ENCODE data around the gene CNTNAP2. TPM values are rescaled to one million over a fixed set of nuclear protein-coding genes. Genes with fewer than 3 reads are reported as not detected.

Gene CNTNAP2
- total RNA-seq, 4 donors from 2014 or later, result not detected

DNA sequence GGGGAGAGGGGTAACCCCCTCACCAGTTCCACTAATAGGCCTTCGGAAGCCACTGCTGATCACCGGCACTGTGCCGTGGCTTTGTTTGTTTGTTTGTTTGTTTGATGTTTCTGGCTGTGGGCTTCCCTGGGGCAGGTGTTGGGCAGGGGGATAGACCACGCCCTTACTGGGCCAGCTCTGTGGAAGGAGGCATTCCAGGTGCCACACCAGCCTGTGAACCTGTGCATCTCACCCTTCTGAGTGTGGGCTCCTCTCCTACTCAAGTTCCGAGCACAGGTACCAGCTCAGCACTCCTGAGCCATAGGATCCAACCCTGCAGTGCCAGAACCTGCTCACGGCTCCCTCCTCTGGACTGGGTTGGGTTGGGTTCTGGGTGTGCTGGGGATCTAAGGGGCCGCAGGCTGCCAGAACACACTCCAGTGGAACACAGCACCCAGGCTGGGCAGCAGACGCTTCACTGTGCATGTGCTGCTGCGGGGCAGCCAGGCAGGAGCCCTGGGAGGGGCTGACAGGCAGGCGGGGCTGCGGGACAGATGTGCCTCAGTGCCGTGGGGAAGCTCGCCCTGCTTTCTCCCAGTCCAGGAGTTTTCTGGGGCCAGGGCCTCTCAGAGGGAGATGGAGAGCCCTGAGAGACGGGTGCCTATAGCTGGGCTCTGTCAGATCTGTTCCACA lies 1053.9 kb downstream of the CNTNAP2 start:
- in situ Hi-C loops (cut with MboI; ENCODE audit: low sequenced_read_pairs in 4 of 4) (no loop called here), intact Hi-C loops (cut with DNase I; ENCODE audit: low total_unique reads) (no loop called here)
- no peak for TF ChIP-seq POLR2A (IDR thresholded peaks at IDR 0.05)
- TF ChIP-seq, protein P1, sequence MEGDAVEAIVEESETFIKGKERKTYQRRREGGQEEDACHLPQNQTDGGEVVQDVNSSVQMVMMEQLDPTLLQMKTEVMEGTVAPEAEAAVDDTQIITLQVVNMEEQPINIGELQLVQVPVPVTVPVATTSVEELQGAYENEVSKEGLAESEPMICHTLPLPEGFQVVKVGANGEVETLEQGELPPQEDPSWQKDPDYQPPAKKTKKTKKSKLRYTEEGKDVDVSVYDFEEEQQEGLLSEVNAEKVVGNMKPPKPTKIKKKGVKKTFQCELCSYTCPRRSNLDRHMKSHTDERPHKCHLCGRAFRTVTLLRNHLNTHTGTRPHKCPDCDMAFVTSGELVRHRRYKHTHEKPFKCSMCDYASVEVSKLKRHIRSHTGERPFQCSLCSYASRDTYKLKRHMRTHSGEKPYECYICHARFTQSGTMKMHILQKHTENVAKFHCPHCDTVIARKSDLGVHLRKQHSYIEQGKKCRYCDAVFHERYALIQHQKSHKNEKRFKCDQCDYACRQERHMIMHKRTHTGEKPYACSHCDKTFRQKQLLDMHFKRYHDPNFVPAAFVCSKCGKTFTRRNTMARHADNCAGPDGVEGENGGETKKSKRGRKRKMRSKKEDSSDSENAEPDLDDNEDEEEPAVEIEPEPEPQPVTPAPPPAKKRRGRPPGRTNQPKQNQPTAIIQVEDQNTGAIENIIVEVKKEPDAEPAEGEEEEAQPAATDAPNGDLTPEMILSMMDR (IDR thresholded peaks at IDR 0.05 in 4 of 5, conservative IDR thresholded peaks at IDR 0.05 in 1 of 5), result no peak
- H3K27ac ChIP-seq, result no peak overlapping the region
- no peaks in the 10 kb centered on the region for H3K4me1 ChIP-seq
- no peaks in the 10 kb centered on the region for H3K36me3 ChIP-seq
- DNase-seq (no peak), ATAC-seq (no peak)
- no peaks in the 10 kb centered on the region for H3K9me3 ChIP-seq
- H3K4me3 ChIP-seq, result no peak overlapping the region
- no peaks in the 10 kb centered on the region for H3K27me3 ChIP-seq

DNA sequence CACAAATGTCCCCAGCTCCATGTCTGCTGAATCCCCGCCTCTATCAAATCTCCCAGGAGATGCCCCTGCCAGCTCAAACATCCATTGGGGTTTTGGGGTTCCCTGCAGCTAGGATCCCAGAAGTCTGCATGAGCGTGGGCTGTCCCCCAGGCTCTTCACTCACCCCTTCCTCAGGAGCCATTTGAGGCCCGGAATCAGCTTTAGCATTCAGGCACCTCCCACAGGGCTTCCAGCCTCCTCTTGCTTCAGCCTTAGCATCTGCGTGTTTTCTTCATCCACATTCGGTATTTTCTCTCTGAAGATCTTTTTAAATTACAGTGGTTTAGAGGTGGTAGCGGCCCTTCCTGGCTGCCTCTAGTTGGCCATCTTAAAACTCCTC lies 1054.4 kb downstream of the CNTNAP2 start:
- no peak for DNase-seq
- ATAC-seq, result no peak
- H3K36me3 ChIP-seq, result no peaks in the 10 kb centered on the region
- in situ Hi-C loops (cut with MboI; ENCODE audit: low sequenced_read_pairs in 4 of 4) (no loop called here), intact Hi-C loops (cut with DNase I; ENCODE audit: low total_unique reads) (no loop called here)
- H3K9me3 ChIP-seq, result no peaks in the 10 kb centered on the region
- no peak overlapping the region for H3K4me3 ChIP-seq
- no peaks in the 10 kb centered on the region for H3K4me1 ChIP-seq
- H3K27me3 ChIP-seq, result no peaks in the 10 kb centered on the region
- TF ChIP-seq POLR2A (IDR thresholded peaks at IDR 0.05), result no peak
- TF ChIP-seq, protein P1 (IDR thresholded peaks at IDR 0.05 in 4 of 5, conservative IDR thresholded peaks at IDR 0.05 in 1 of 5), result no peak
- H3K27ac ChIP-seq, result no peak overlapping the region

DNA sequence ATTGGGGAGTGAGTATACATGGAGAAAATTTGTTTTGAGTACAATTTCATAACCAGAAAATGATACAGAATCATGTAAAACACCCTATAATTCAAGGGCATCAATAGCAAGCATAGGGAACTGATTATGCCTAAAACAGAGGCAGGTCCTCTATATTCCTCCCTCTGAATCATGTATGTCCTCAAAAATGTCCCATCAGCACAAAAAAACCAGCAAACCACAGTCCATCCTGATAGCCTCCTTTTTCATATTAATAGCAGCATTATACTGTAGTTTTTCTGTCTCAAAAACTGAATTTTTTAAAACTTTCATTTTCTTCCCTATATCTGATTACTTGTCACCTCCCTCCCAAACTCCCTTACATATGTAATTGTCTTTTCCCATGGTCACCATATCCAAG lies 1057.3 kb downstream of the CNTNAP2 start:
- H3K4me3 ChIP-seq, result no peak overlapping the region
- TF ChIP-seq, protein P1 (IDR thresholded peaks at IDR 0.05 in 4 of 5, conservative IDR thresholded peaks at IDR 0.05 in 1 of 5), result no peak
- TF ChIP-seq POLR2A (IDR thresholded peaks at IDR 0.05), result no peak
- no peak overlapping the region for H3K27ac ChIP-seq
- H3K36me3 ChIP-seq, result no peaks in the 10 kb centered on the region
- H3K4me1 ChIP-seq, result no peaks in the 10 kb centered on the region
- intact Hi-C loops (cut with DNase I; ENCODE audit: low total_unique reads), result no loop called here
- in situ Hi-C loops (cut with MboI; ENCODE audit: low sequenced_read_pairs in 4 of 4), result no loop called here
- ATAC-seq (no peak), DNase-seq (no peak)
- H3K9me3 ChIP-seq, result no peaks in the 10 kb centered on the region
- no peaks in the 10 kb centered on the region for H3K27me3 ChIP-seq

DNA sequence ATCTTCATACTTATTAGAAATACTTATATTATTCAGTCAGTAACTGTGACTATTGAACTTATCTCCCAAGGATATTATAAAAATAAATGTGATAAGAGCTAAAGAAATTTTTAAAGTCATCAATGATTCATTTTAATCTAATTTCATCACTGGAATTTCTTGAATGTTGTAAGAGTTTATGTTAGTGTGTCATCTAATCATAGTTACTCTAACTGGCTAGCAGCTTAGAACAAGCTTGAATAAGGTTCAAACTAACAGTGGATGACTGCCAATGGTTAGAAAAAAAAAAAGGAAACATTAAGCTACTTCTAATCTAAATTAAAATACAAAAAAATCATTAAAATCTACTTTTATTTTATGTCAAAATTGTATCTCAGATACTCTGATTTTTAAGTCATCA lies 1066.3 kb downstream of the CNTNAP2 start:
- Histone ChIP-seq H3K9me3 (no peaks in the 10 kb centered on the region), H3K4me3 (no peak overlapping the region), H3K36me3 (no peaks in the 10 kb centered on the region), H3K27me3 (no peaks in the 10 kb centered on the region), H3K4me1 (no peaks in the 10 kb centered on the region), H3K27ac (no peak overlapping the region)
- DNase-seq (no peak), ATAC-seq (no peak)
- TF ChIP-seq POLR2A (IDR thresholded peaks at IDR 0.05), result no peak
- TF ChIP-seq, protein P1 (IDR thresholded peaks at IDR 0.05 in 4 of 5, conservative IDR thresholded peaks at IDR 0.05 in 1 of 5), result no peak
- intact Hi-C loops (cut with DNase I; ENCODE audit: low total_unique reads) (no loop called here), in situ Hi-C loops (cut with MboI; ENCODE audit: low sequenced_read_pairs in 4 of 4) (no loop called here)

DNA sequence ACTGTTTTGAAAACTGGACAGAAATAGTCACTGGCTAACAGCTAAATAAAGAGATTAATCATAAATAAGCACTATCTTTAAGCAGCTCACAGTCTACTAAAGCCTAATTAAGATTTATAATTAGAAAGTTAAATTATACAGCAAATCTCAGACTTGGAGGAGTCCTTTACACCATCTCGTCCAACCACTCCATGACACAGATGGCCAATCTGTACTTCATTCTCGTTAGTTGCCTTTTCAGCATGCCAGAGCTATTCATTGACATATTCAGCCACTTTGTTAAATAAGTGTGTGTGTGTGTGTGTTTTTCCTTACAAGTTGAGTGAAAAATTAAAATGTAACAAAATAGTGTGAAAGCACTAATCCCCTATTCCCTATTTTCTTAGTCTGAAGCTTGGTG lies 1066.7 kb downstream of the CNTNAP2 start:
- no peak for DNase-seq
- no peaks in the 10 kb centered on the region for H3K36me3 ChIP-seq
- no peak overlapping the region for H3K27ac ChIP-seq
- no peaks in the 10 kb centered on the region for H3K27me3 ChIP-seq
- H3K4me3 ChIP-seq, result no peak overlapping the region
- intact Hi-C loops (cut with DNase I; ENCODE audit: low total_unique reads) (no loop called here), in situ Hi-C loops (cut with MboI; ENCODE audit: low sequenced_read_pairs in 4 of 4) (no loop called here)
- ATAC-seq, result no peak
- no peaks in the 10 kb centered on the region for H3K9me3 ChIP-seq
- H3K4me1 ChIP-seq, result no peaks in the 10 kb centered on the region
- TF ChIP-seq, protein P1 (IDR thresholded peaks at IDR 0.05 in 4 of 5, conservative IDR thresholded peaks at IDR 0.05 in 1 of 5), result no peak

Measured in gastrocnemius medialis (tissue), 4 donors.